22Rv1 (cell line): ENCODE data around the gene SV2C.

Experiments used
- CTCF ChIP-seq: fragments of 450-650 bp; IDR thresholded peaks from 2 replicates; pipeline ENCODE4 v1.5.1; 2017; ENCODE audit warnings: mild to moderate bottlenecking
- ZFX ChIP-seq: fragments of 450-650 bp; IDR thresholded peaks from 2 replicates; pipeline ENCODE4 v1.6.1; 2017; ENCODE audit warnings: antibody characterized with exemption, borderline replicate concordance

- TF ChIP-seq CTCF = no peak
- no peak for TF ChIP-seq ZFX
These were observed 162.4 kb downstream of the SV2C start for GRCh38 chr5:76245590-76245989.
